HG03521 (cell line): ENCODE measurements around the gene INHBB.

Experiments
- ATAC-seq: cut with Tn5 transposase; IDR thresholded peaks from one replicate; pipeline ENCODE4 v1.9.1; 2021; ENCODE audit warnings: mild to moderate bottlenecking, moderate library complexity; ENCODE audit not compliant: unreplicated experiment

INHBB gene

GRCh38 chr2:120336749-120337148, 9.2 kb upstream of the INHBB start:
- no peak for ATAC-seq

- ATAC-seq = no peak
Observed at GRCh38 chr2:120338015-120338414, 7.9 kb upstream of the INHBB start.

- ATAC-seq = no peak
Observed at GRCh38 chr2:120341977-120342376, 4.0 kb upstream of the INHBB start.

GRCh38 chr2:120342446-120342845, 3.5 kb upstream of the INHBB start:
- ATAC-seq = no peak

GRCh38 chr2:120343100-120343432, 2.9 kb upstream of the INHBB start:
- ATAC-seq = no peak

GRCh38 chr2:120343433-120344105, 2.4 kb upstream of the INHBB start:
- no peak for ATAC-seq

- no peak for ATAC-seq
Observed at GRCh38 chr2:120344214-120344975, 1.5 kb upstream of the INHBB start.

- no peak for ATAC-seq
Observed at GRCh38 chr2:120344976-120345581, 857 bp upstream of the INHBB start.

GRCh38 chr2:120345608-120346007, 328 bp upstream of the INHBB start:
- ATAC-seq = no peak

GRCh38 chr2:120346667-120347358, 877 bp downstream of the INHBB start:
- ATAC-seq = no peak

- ATAC-seq = no peak
Observed at GRCh38 chr2:120347396-120348060, 1.6 kb downstream of the INHBB start.

- no peak for ATAC-seq
Observed at GRCh38 chr2:120348134-120348736, 2.3 kb downstream of the INHBB start.

- no peak for ATAC-seq
Observed at GRCh38 chr2:120348737-120349439, 3.0 kb downstream of the INHBB start.

GRCh38 chr2:120349440-120349921, 3.5 kb downstream of the INHBB start:
- ATAC-seq = no peak

- ATAC-seq = no peak
Observed at GRCh38 chr2:120350080-120350479, 4.1 kb downstream of the INHBB start.

- ATAC-seq = no peak
Observed at GRCh38 chr2:120350801-120351320, 4.9 kb downstream of the INHBB start.

- ATAC-seq = no peak
Observed at GRCh38 chr2:120352696-120353590, 7.0 kb downstream of the INHBB start.

- no peak for ATAC-seq
Observed at GRCh38 chr2:120353591-120353898, 7.6 kb downstream of the INHBB start.

- ATAC-seq = no peak
Observed at GRCh38 chr2:120353931-120354330, 8.0 kb downstream of the INHBB start.
